Endometrial microvascular endothelial cells (primary cell): ENCODE data around the gene SHH. TPM values are rescaled to one million over a fixed set of nuclear protein-coding genes. Genes with fewer than 3 reads are reported as not detected.

Source experiments
- in situ Hi-C: cut with HindIII; loops from 2 replicates; pipeline ENCODE4 v1.10.0; 2017; ENCODE audit warnings: low sequenced_read_pairs, low pct_unique_long_range_greater_than_20kb; ENCODE audit errors: inconsistent ontology term
- total RNA-seq: library from RNA; depleted of rRNA; stranded (reverse); fragments of >200 nt; gene quantifications from one replicate; pipeline ENCODE4 v1.2.3, GENCODE V29; 2015; ENCODE audit errors: inconsistent ontology term

The SHH gene
- total RNA-seq, 1 donor from 2014 or later: not detected

DNA sequence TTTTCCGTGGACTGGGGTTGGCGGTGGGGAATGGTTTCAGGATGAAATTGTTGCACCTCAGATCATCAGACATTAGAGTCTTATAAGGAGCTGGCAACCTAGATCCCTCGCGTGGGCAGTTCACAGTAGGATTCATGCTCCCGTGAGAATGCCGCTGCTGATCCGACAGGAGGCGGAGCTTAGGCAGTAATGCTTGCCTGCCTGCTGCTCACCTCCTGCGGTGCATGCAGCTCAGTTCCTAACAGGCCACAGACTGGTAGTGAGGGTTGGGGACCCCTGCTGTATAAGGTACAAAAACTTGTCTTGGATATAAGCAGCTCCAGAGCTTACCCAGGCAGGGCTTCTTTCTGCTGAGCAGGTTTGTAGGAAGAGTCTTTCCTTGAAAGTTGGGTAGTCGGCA lies 53.9 kb downstream of the SHH start:
- in situ Hi-C loops: no loop called here

DNA sequence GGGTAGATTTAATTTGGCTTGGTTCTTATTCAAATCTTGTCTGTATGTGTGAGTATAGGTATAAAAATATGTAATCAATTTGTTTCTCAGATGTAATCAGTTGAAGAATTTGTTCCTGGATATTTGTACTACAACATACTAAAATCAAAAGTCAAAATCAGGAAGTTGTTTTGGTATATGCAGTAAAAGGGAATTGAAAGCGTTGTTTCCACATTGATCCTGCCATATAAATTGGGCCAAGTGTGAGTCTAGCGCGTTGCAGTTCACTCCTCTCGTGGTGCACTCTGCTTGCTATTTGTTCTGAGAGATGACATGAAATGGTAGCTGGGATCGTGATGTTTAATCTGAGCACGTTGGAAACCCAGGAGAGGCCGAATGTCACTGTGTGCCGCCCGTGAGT lies 55.9 kb downstream of the SHH start:
- in situ Hi-C loops: no loop called here

DNA sequence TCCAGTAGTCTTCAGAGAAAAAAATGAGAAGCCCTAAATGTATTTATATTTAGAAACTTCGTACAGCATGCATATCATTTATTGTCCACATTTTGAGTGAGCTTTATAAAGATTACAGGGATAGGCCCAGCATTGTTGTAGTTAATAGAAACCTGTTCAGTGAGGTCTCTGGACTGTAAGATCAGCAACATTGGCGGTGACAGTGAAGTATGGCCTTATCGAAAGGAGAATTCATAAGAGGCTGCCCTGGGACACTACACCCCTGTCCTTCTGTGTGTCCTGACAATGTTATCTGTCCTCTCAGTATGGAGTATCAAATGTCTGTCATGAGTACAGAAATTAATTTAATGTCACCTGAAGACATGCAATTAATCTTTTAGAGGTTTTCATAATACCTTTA lies 57.2 kb downstream of the SHH start:
- in situ Hi-C loops: no loop called here

DNA sequence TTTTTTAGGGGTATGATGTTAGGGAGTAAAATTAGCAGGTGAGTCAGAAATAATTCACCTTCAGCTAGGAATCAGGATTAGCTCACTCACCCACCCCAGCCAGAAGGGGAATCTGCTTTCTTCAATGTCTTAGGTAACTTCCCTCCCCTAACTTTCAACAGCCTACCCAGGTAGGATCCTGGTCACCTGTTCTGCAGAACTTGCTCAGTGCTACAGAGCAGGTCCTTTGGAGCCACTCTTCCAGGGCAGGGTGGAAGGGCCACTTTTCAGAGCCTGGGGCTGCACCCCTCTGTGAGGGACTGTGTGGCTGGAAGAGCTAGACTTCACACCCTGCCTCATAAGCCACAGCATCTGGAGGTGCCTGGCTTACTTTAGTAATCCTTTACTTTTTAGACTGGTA lies 58.1 kb downstream of the SHH start:
- in situ Hi-C loops: no loop called here

DNA sequence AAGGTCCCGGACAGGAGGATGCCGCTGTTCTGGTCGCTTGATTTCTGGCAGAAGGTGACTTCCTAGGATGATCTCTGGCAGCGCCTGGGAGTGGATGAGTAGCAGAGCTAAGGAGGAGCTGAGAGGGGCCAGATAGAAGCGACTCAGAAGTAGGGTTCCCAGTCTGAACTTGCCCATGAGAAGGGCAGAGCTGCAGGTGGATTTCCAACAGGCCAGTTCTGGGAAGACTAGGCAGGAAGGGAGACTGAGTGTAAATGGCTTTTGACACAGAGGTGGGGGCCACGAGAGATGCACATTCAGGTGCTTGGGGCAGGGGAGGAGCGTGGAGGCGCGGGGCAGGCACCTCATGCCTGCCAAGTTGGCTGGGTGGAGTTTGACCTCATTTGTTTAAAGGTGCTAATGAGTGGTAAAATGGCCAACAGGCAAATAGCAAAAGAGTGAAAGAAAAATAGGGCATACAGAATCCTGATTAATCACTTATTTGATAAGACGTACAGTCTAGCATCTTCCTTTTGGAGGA lies 58.8 kb downstream of the SHH start:
- in situ Hi-C loops: no loop called here

DNA sequence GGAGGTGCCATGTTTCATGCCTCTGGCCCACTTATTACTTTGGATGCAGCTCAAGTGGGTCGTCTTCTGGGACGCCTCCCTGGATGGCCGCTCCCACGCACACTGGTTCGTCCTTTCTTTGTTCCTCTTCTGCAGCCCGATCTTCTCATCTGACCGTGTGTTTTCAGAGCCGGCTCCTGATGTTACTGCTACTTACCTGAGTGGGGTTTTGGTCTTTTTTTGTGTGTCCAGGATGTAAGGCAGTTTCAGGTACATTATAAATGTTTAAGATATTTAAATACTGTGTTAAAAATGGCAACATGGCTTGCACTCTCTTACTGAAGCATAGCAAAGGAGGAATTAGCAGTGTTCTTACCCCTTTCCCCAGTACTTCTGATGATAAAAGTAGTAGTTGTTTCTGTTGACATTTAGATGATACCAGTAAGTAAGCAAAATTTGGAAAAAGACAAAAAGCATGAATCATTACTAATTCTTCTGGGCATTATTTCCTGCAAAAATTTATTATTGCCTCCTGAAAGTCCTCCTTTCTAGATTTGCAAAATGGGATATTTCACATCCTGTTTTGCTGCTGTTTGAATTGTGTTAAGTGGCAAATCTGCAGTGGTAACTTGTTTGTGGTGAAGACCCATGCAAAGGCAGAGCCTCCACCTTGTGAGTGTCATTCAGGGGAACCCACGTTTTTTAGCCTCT lies 59.4 kb downstream of the SHH start:
- in situ Hi-C loops: no loop called here

DNA sequence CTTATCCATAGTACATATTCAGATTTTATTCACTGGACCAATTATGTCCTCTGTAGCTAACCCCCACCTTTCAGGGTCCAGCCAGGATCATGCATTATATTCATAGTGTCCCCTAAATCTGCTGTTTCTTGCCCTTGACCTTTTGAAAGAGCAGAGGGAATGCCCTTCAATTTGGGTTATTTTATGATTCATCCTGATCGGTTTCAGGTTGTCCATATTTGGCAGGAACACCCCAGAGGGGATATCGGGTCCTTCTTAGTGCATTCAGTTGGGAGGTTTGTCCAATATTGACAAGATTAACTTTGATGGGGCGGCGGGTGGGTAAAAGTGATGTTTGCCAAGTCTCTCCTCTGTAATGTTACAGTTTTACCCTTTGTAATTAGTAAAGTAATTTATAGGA lies 60.9 kb downstream of the SHH start:
- in situ Hi-C loops: no loop called here

DNA sequence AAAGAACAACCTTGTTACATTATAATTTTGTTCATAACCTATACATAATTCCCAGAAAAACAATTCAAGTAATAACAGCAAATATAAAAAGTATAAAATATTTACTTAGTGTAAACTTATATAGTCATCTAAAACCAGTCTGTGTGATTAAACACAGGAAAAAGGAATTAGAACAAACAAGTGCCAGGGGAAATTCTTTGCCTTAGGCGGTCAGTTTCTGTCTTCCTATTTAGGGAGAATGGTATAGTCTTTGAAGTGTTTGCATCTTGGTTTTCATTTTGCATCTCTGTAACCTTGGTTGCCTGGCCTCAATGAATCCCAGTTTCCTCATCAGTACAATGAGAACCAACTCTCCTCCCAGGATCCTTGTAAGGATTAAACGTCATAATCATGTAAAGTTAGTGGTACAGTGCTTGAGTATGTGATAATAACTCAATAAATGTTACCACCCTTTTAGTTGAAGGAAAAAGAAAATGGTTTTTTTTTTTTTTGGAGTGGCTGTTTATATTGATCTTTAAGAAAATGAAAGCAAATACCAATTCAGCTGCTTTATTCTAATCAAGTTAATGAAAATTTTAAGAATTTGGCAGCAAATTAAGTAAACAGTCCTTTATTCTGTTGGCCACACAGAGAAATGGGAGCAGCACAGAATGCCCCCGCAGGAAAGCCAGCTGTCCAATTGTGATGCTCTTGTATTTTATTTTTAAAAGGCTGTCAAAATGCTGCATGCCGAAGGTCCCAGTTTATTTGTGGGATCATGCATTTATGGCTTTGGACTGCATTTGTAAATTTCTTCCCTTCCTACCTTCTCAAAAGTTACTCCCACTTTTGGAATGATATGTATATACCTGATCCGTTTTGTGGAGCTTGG lies 61.8 kb downstream of the SHH start:
- in situ Hi-C loops: no loop called here

Other genes with a start within 250 kb of the SHH start
- gene RBM33, start 167.8 kb downstream of the SHH start, total RNA-seq: 12.4 TPM